ENCODE data around the gene R3HDM2. TPM values are rescaled to one million over a fixed set of nuclear protein-coding genes. Genes with fewer than 3 reads are reported as not detected.

R3HDM2 gene
- total RNA-seq, 2 experiments from 2014 or later: 25.8 to 47.2 TPM

DNA sequence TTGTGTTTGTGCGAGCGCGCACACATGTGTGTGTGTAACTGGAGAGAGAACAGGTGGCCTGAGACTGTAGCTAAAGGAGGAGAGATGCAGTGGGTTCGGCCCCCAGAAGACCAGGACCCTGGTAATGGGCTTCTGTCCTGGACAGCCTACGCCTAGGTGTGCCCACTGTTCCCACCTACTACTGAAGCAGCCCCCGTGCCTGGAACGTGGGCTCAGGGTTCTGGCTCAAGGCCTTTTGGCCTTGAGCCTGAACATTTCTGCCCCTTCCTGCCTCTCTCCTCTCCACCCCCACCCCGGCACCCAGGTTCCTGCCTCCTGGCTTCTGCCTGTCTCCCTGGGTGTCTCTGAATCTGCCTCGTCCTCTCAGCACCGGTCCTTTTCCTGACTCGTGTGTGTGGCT, 215.8 kb downstream of the R3HDM2 start:
- ChIA-PET POLR2A (interaction anchor here (1.1 to 2.1 kb wide), 3 partner anchors 12 to 27 kb away, joined by 4 to 26 read pairs (median 8); partner anchors contain the start of gene SHMT2), CTCF (ENCODE audit: unreplicated experiment) (interaction anchor here (1.7 to 2.5 kb wide), 2 partner anchors 15 to 27 kb away, joined by 16 to 32 read pairs; partner anchors contain the start of gene SHMT2)
- Histone ChIP-seq H4K20me1 (ENCODE audit: insufficient read depth, low read length) (no peaks in the 10 kb centered on the region), H3K79me2 (ENCODE audit: insufficient read depth, low read depth, low read length) (no peaks in the 10 kb centered on the region), H3K4me2 (ENCODE audit: low read length) (peak overlapping the region; percentile 86; the same call in 1 of the 2 replicates), H3K36me3 (ENCODE audit: insufficient read depth, low read length) (no peaks in the 10 kb centered on the region), H3K4me1 (ENCODE audit: insufficient read depth, low read length, poor library complexity, severe bottlenecking) (peaks cover 79% of the 10 kb centered on the region), H3K4me3 (ENCODE audit: low read depth, low read length, poor library complexity, severe bottlenecking) (no peak overlapping the region), H3K9me3 (ENCODE audit: low read length) (no peaks in the 10 kb centered on the region), H3K27ac (ENCODE audit: low read depth, low read length, poor library complexity, severe bottlenecking) (no peak overlapping the region), H3K9me2 (ENCODE audit: insufficient read depth, low read length) (no peaks in the 10 kb centered on the region), H2AFZ (ENCODE audit: low read length) (no peak overlapping the region)
- DNase-seq (ENCODE audit: low spot score): no peak
- TF ChIP-seq, protein P1, sequence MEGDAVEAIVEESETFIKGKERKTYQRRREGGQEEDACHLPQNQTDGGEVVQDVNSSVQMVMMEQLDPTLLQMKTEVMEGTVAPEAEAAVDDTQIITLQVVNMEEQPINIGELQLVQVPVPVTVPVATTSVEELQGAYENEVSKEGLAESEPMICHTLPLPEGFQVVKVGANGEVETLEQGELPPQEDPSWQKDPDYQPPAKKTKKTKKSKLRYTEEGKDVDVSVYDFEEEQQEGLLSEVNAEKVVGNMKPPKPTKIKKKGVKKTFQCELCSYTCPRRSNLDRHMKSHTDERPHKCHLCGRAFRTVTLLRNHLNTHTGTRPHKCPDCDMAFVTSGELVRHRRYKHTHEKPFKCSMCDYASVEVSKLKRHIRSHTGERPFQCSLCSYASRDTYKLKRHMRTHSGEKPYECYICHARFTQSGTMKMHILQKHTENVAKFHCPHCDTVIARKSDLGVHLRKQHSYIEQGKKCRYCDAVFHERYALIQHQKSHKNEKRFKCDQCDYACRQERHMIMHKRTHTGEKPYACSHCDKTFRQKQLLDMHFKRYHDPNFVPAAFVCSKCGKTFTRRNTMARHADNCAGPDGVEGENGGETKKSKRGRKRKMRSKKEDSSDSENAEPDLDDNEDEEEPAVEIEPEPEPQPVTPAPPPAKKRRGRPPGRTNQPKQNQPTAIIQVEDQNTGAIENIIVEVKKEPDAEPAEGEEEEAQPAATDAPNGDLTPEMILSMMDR (conservative IDR thresholded peaks at IDR 0.05; ENCODE audit: low read length): no peak
- no peak for TF ChIP-seq EZH2phosphoT487 (IDR thresholded peaks at IDR 0.05; ENCODE audit: borderline replicate concordance, low read depth, low read length)
- intact Hi-C loops (cut with micrococcal nuclease; ENCODE audit: unreplicated experiment): no loop called here
- BruUV-seq (replicated peaks): no TSS peak

DNA sequence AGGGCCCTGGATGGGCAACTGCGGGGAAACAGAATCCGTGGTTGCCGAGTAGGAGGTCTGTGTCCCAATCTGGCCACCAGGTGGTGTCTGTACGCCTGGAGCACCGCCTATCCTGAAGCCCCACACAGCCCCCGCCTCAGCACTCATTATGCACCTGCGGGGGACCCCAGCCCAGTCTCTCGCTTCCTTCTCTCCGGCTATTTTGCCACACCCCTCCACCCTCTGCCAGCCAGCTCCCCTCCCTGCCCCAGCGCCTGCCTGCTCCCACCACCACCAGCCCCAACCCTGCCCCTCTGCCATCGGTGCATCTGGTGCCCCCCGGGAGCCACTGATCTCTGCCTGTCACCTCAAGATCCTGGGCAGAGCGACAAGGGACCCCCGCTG, 216.5 kb downstream of the R3HDM2 start:
- Histone ChIP-seq H3K4me3 (ENCODE audit: low read depth, low read length, poor library complexity, severe bottlenecking) (no peak overlapping the region), H3K36me3 (ENCODE audit: insufficient read depth, low read length) (no peaks in the 10 kb centered on the region), H3K4me2 (ENCODE audit: low read length) (peak overlapping the region; percentile 65), H3K9me2 (ENCODE audit: insufficient read depth, low read length) (no peaks in the 10 kb centered on the region), H2AFZ (ENCODE audit: low read length) (peak overlapping the region; percentile 82; the same call in 1 of the 2 replicates), H3K79me2 (ENCODE audit: insufficient read depth, low read depth, low read length) (no peaks in the 10 kb centered on the region), H4K20me1 (ENCODE audit: insufficient read depth, low read length) (no peaks in the 10 kb centered on the region), H3K27ac (ENCODE audit: low read depth, low read length, poor library complexity, severe bottlenecking) (no peak overlapping the region), H3K4me1 (ENCODE audit: insufficient read depth, low read length, poor library complexity, severe bottlenecking) (peaks cover 79% of the 10 kb centered on the region), H3K9me3 (ENCODE audit: low read length) (no peaks in the 10 kb centered on the region)
- CTCF ChIA-PET (ENCODE audit: unreplicated experiment): interaction anchor here (0.6 to 2.5 kb wide), 8 partner anchors 11 to 241 kb away, joined by 3 to 32 read pairs (median 5); partner anchors contain the start of genes INHBE and SHMT2
- peak; percentile 84 for DNase-seq (ENCODE audit: low spot score)
- intact Hi-C loops (cut with micrococcal nuclease; ENCODE audit: unreplicated experiment): loop anchor here (1.0 kb wide), 1 partner anchor 25 kb away; no protein-coding TSS in a partner anchor
- BruUV-seq (replicated peaks): no TSS peak
- POLR2A ChIA-PET: interaction anchor here (1.1 to 2.1 kb wide), 7 partner anchors 13 to 489 kb away, joined by 3 to 26 read pairs (median 6); partner anchors contain the start of genes INHBE, NACA and SHMT2
- TF ChIP-seq EZH2phosphoT487 (IDR thresholded peaks at IDR 0.05; ENCODE audit: borderline replicate concordance, low read depth, low read length): no peak
- TF ChIP-seq, protein P1 (conservative IDR thresholded peaks at IDR 0.05; ENCODE audit: low read length): peak; percentile 88
